KMS-11 (cell line): ENCODE data around the gene SEC24C.

Experiments
- H2AFZ ChIP-seq: fragments of 200-600 bp; sonication (generic); 2 replicates; pipeline ENCODE4 v1.6.1; 2016; ENCODE audit warnings: antibody characterized with exemption, mixed run types, low read depth
- H3K27ac ChIP-seq: fragments of 200-600 bp; sonication (generic); 2 replicates; pipeline ENCODE4 v1.6.1; 2016; ENCODE audit warnings: mild to moderate bottlenecking, mixed run types
- H3K27me3 ChIP-seq: fragments of 200-600 bp; sonication (generic); 2 replicates; pipeline ENCODE4 v1.6.1; 2017; ENCODE audit warnings: mild to moderate bottlenecking, low read depth, mixed run types, moderate library complexity; ENCODE audit not compliant: insufficient read depth
- H3K36me3 ChIP-seq: fragments of 200-600 bp; sonication (generic); 2 replicates; pipeline ENCODE4 v1.6.1; 2017; ENCODE audit warnings: mild to moderate bottlenecking, mixed run types; ENCODE audit not compliant: insufficient read depth
- H3K4me1 ChIP-seq: fragments of 200-600 bp; sonication (generic); 2 replicates; pipeline ENCODE4 v1.6.1; 2016; ENCODE audit warnings: mild to moderate bottlenecking, low read depth, mixed run types; ENCODE audit not compliant: poor library complexity, severe bottlenecking
- H3K4me2 ChIP-seq: fragments of 200-600 bp; sonication (generic); 2 replicates; pipeline ENCODE4 v1.7.0; 2016; ENCODE audit warnings: mild to moderate bottlenecking, mixed run types
- H3K4me3 ChIP-seq: fragments of 200-600 bp; sonication (generic); IDR thresholded peaks from 2 replicates; pipeline ENCODE4 v1.6.1; 2017; ENCODE audit warnings: low read depth, low read length, mixed read lengths; ENCODE audit not compliant: insufficient read depth
- H3K79me2 ChIP-seq: fragments of 200-600 bp; sonication (generic); 2 replicates; pipeline ENCODE4 v1.6.1; 2016; ENCODE audit warnings: low read depth, mixed run types; ENCODE audit not compliant: insufficient read depth
- H3K9ac ChIP-seq: fragments of 200-600 bp; sonication (generic); 2 replicates; pipeline ENCODE4 v1.6.1; 2016; ENCODE audit warnings: mild to moderate bottlenecking, mixed run types
- H4K20me1 ChIP-seq: fragments of 200-600 bp; sonication (generic); 2 replicates; pipeline ENCODE4 v1.6.1; 2016; ENCODE audit warnings: mild to moderate bottlenecking, mixed run types; ENCODE audit not compliant: insufficient read depth
- TF ChIP-seq, protein P1 (sequence below): fragments of 200-600 bp; sonication (generic); conservative IDR thresholded peaks from 2 replicates; pipeline ENCODE4 v1.6.1; 2017; ENCODE audit warnings: low read depth, mild to moderate bottlenecking, antibody characterized with exemption, low read length, moderate library complexity, mixed read lengths

Gene SEC24C

DNA sequence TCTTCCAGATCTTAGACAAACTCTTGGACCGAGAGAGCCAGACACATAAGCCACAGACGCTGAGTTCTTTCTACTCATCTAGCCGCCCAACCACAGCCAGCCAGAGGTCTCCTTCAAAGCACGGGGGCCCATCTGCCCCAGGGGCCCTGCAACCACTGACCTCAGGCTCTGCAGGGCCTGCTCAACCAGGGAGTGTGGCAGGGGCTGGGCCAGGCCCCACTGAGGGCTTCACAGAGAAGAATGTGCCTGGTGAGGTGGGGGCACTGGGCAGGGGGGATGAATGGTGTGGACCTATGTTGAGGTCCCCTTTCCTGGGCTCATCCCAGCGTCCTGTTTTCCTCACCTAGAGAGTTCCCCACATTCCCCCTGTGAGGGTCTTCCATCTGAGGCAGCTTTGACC, 52.6 kb downstream of the SEC24C start:
- Histone ChIP-seq H3K4me3 (no peak overlapping the region), H3K4me2 (no peak overlapping the region), H3K27me3 (no peaks in the 10 kb centered on the region), H3K27ac (no peak overlapping the region), H4K20me1 (no peaks in the 10 kb centered on the region), H3K4me1 (no peaks in the 10 kb centered on the region), H2AFZ (no peak overlapping the region), H3K36me3 (no peaks in the 10 kb centered on the region), H3K9ac (no peak overlapping the region), H3K79me2 (no peaks in the 10 kb centered on the region)
- TF ChIP-seq, protein P1, sequence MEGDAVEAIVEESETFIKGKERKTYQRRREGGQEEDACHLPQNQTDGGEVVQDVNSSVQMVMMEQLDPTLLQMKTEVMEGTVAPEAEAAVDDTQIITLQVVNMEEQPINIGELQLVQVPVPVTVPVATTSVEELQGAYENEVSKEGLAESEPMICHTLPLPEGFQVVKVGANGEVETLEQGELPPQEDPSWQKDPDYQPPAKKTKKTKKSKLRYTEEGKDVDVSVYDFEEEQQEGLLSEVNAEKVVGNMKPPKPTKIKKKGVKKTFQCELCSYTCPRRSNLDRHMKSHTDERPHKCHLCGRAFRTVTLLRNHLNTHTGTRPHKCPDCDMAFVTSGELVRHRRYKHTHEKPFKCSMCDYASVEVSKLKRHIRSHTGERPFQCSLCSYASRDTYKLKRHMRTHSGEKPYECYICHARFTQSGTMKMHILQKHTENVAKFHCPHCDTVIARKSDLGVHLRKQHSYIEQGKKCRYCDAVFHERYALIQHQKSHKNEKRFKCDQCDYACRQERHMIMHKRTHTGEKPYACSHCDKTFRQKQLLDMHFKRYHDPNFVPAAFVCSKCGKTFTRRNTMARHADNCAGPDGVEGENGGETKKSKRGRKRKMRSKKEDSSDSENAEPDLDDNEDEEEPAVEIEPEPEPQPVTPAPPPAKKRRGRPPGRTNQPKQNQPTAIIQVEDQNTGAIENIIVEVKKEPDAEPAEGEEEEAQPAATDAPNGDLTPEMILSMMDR = no peak

DNA sequence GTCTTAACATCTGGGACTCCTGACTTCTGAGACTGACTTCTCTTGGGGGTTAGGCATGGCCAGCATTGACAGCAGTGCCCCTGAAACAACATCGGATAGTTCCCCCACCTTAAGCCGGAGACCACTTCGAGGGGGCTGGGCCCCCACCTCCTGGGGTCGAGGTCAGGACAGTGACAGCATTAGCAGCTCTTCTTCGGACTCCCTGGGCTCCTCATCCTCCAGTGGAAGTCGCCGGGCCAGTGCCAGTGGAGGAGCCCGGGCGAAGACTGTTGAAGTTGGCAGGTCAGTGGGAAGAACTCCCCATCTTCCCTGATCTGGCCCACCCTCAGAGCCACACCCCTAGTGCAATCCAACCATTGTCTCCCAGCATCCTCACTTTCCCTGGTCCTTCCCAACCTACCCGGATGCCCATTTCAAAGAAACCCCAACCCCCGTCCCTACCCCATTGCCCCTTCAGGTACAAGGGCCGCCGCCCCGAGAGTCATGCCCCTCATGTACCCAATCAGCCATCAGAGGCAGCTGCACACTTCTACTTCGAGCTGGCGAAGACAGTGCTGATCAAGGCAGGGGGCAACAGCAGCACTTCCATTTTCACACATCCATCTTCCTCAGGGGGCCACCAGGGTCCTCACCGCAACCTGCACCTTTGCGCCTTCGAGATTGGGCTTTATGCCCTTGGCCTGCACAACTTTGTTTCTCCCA, 53.3 kb downstream of the SEC24C start:
- Histone ChIP-seq H3K9ac (no peak overlapping the region), H3K27me3 (no peaks in the 10 kb centered on the region), H3K4me2 (no peak overlapping the region), H3K27ac (no peak overlapping the region), H3K36me3 (no peaks in the 10 kb centered on the region), H3K4me3 (no peak overlapping the region), H4K20me1 (no peaks in the 10 kb centered on the region), H2AFZ (no peak overlapping the region), H3K4me1 (no peaks in the 10 kb centered on the region), H3K79me2 (no peaks in the 10 kb centered on the region)
- TF ChIP-seq, protein P1 = no peak

DNA sequence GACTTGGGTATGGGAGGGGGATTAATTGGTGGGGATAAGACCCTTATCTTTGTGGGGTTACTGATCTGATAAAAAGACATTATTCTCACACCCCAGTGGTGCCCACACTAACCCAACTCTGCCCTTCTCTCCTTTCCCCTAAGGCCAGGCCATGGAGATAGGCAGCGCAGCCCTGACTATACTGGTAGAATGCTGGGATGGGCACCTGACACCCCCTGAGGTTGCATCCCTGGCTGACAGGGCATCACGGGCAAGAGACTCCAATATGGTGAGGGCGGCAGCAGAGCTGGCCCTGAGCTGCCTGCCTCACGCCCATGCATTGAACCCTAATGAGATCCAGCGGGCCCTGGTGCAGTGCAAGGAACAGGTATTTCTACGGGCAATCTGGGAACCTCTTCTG, 53.9 kb downstream of the SEC24C start:
- H4K20me1 ChIP-seq = no peaks in the 10 kb centered on the region
- H3K79me2 ChIP-seq = no peaks in the 10 kb centered on the region
- H3K4me3 ChIP-seq = no peak overlapping the region
- H3K4me2 ChIP-seq = no peak overlapping the region
- H3K27me3 ChIP-seq = no peaks in the 10 kb centered on the region
- peaks cover 5% of the 10 kb centered on the region for H3K4me1 ChIP-seq
- H3K27ac ChIP-seq = no peak overlapping the region
- H3K36me3 ChIP-seq = no peaks in the 10 kb centered on the region
- H3K9ac ChIP-seq = no peak overlapping the region
- no peak overlapping the region for H2AFZ ChIP-seq
- TF ChIP-seq, protein P1 = no peak

DNA sequence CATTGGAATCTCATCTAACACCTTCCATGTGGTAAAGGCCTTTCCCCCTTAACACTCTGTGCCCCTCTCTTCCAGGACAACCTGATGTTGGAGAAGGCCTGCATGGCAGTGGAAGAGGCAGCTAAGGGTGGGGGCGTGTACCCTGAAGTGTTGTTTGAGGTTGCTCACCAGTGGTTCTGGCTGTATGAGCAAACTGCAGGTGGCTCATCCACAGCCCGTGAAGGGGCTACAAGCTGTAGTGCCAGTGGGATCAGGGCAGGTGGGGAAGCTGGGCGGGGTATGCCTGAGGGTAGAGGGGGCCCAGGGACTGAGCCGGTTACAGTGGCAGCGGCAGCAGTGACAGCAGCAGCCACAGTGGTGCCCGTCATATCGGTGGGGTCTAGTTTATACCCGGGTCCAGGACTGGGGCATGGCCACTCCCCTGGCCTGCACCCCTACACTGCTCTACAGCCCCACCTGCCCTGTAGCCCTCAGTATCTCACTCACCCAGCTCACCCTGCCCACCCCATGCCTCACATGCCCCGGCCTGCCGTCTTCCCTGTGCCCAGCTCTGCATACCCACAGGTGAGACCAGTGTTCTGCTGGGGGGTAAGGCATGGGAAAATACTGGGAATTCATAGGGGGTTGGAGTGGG, 54.9 kb downstream of the SEC24C start:
- Histone ChIP-seq H3K4me1 (peaks cover 14% of the 10 kb centered on the region), H3K9ac (no peak overlapping the region), H4K20me1 (no peaks in the 10 kb centered on the region), H3K79me2 (no peaks in the 10 kb centered on the region), H3K36me3 (no peaks in the 10 kb centered on the region), H3K27me3 (no peaks in the 10 kb centered on the region), H3K27ac (no peak overlapping the region), H2AFZ (no peak overlapping the region), H3K4me3 (no peak overlapping the region), H3K4me2 (no peak overlapping the region)
- TF ChIP-seq, protein P1 = no peak
